ENCODE results near the gene IMMP2L. TPM values are rescaled to one million over a fixed set of nuclear protein-coding genes. Genes with fewer than 3 reads are reported as not detected.
"Not testable (repeated sequence)": the region's sequence is repeated elsewhere in the genome, so short reads cannot be mapped to it uniquely, and the experiment has no call there.

Gene IMMP2L
- polyA plus RNA-seq, 2 of the 4 experiments (the other 2 are of a cell fraction) = 16.1 to 23.8 TPM

- CTCF ChIA-PET = no interaction called here
- FAIRE-seq = no peak
- WGBS (ENCODE audit: missing lambda C conversion rate) = 82% methylated on average over 1 of the region's 1 CpG
- Histone ChIP-seq H3K27ac (no peak overlapping the region), H3K4me3 (no peak overlapping the region), H3K4me2 (no peak overlapping the region), H3K4me1 (no peaks in the 10 kb centered on the region), H3K9me3 (no peaks in the 10 kb centered on the region)
- POLR2A ChIA-PET = no interaction called here
- DNase-seq (ENCODE audit: low read depth in 1 of 2, low spot score in 1 of 2) = no peak
- ATAC-seq = no peak
- TF ChIP-seq ZFP36 (IDR thresholded peaks at IDR 0.05; ENCODE audit: borderline replicate concordance, partially characterized antibody) (no peak), HOXB5 (CRISPR knock-in tag; IDR thresholded peaks at IDR 0.05) (no peak), ESRRA (IDR thresholded peaks at IDR 0.05; ENCODE audit: borderline replicate concordance, low read length) (no peak), USF2 (IDR thresholded peaks at IDR 0.05) (no peak), ZSCAN20 (CRISPR knock-in tag; IDR thresholded peaks at IDR 0.05) (no peak), NPAS2 (CRISPR knock-in tag; IDR thresholded peaks at IDR 0.05; ENCODE audit: borderline replicate concordance) (no peak), TFCP2L1 (CRISPR knock-in tag; IDR thresholded peaks at IDR 0.05) (no peak), MAX (IDR thresholded peaks at IDR 0.05) (no peak), FOXS1 (CRISPR knock-in tag; IDR thresholded peaks at IDR 0.05) (no peak), RAD21 (conservative IDR thresholded peaks at IDR 0.05 in 1 of 2, IDR thresholded peaks at IDR 0.05 in 1 of 2) (no peak), ELK1 (IDR thresholded peaks at IDR 0.05; ENCODE audit: low read depth, low read length) (no peak), JUN (IDR thresholded peaks at IDR 0.05) (no peak), FOSL2 (IDR thresholded peaks at IDR 0.05) (no peak), FOSL2 (CRISPR knock-in tag; IDR thresholded peaks at IDR 0.05) (no peak), ZNF302 (CRISPR knock-in tag; IDR thresholded peaks at IDR 0.05) (no peak), RCOR1 (IDR thresholded peaks at IDR 0.05; ENCODE audit: low read depth, low read length) (no peak), MAZ (IDR thresholded peaks at IDR 0.05; ENCODE audit: borderline replicate concordance, low read depth, low read length) (no peak), EHF (CRISPR knock-in tag; IDR thresholded peaks at IDR 0.05) (no peak), HOXB13 (CRISPR knock-in tag; IDR thresholded peaks at IDR 0.05; ENCODE audit: low read depth) (no peak), MAFK (IDR thresholded peaks at IDR 0.05; ENCODE audit: partially characterized antibody) (no peak)
Observed at GRCh38 chr7:110940756-110941155, 621.5 kb downstream of the IMMP2L start.

- TF ChIP-seq FOXS1 (CRISPR knock-in tag; IDR thresholded peaks at IDR 0.05) (no peak), ATOH8 (CRISPR knock-in tag; IDR thresholded peaks at IDR 0.05; ENCODE audit: low read depth) (no peak), RARB (CRISPR knock-in tag; IDR thresholded peaks at IDR 0.05) (no peak), HES2 (IDR thresholded peaks at IDR 0.05) (no peak), KDM1A (IDR thresholded peaks at IDR 0.05; ENCODE audit: low read depth) (no peak), NR3C1 (IDR thresholded peaks at IDR 0.05) (no peak), FOSB (CRISPR knock-in tag; IDR thresholded peaks at IDR 0.05) (no peak), HEYL (CRISPR knock-in tag; IDR thresholded peaks at IDR 0.05) (no peak), SREBF2 (IDR thresholded peaks at IDR 0.05) (no peak), JUN (IDR thresholded peaks at IDR 0.05) (no peak), ZFP36 (IDR thresholded peaks at IDR 0.05; ENCODE audit: borderline replicate concordance, partially characterized antibody) (no peak), PBX3 (IDR thresholded peaks at IDR 0.05) (no peak), CEBPB (IDR thresholded peaks at IDR 0.05) (no peak), ESRRA (IDR thresholded peaks at IDR 0.05; ENCODE audit: borderline replicate concordance, low read length) (no peak), JUNB (IDR thresholded peaks at IDR 0.05) (no peak), GATA3 (IDR thresholded peaks at IDR 0.05; ENCODE audit: borderline replicate concordance) (no peak)
- H3K9me3 ChIP-seq = 0 out of 3 replicates have a peak, but pooled peaks cover 4% of the 10 kb centered on the region
- H3K4me2 ChIP-seq = no peak overlapping the region
- H3K4me1 ChIP-seq = no peaks in the 10 kb centered on the region
- ChIA-PET POLR2A (no interaction called here), CTCF (interaction anchor here (1.0 kb wide), 1 partner anchor 58 kb away, joined by 4 read pairs; no protein-coding TSS in a partner anchor)
- H3K4me3 ChIP-seq = no peak overlapping the region
- H3K27ac ChIP-seq = no peak overlapping the region
- FAIRE-seq (no peak), ATAC-seq (no peak), DNase-seq (ENCODE audit: low read depth in 1 of 2, low spot score in 1 of 2) (no peak)
- 92% methylated on average over 1 of the region's 1 CpG for WGBS (ENCODE audit: missing lambda C conversion rate)
Observed at GRCh38 chr7:110938165-110938564, 624.1 kb downstream of the IMMP2L start.

- H3K4me1 ChIP-seq; H3K4me3 ChIP-seq; DNase-seq (ENCODE audit: low read depth in 1 of 2, low spot score in 1 of 2); H3K9me3 ChIP-seq; CTCF ChIA-PET; H3K4me2 ChIP-seq; POLR2A ChIA-PET; H3K27ac ChIP-seq; ATAC-seq; FAIRE-seq: not testable (repeated sequence)
- WGBS (ENCODE audit: missing lambda C conversion rate) = 74% methylated on average over 2 of the region's 2 CpGs
Observed at GRCh38 chr7:110936665-110937064, 625.6 kb downstream of the IMMP2L start.

Data from A549 (cell line).